Endodermal cell (in vitro differentiated cells): Measurements from ENCODE around the gene LMF2. TPM values are rescaled to one million over a fixed set of nuclear protein-coding genes. Genes with fewer than 3 reads are reported as not detected.
A peak's percentile ranks its signal among the peaks of the same experiment; 100 is the strongest.

ENCODE experiments used
- DNase-seq: peaks from one replicate; pipeline ENCODE4 v3.0.0-alpha.2; 2017
- H3K27ac ChIP-seq: 2 replicates; pipeline ENCODE4 v1.5.1; 2013; ENCODE audit warnings: mild to moderate bottlenecking, low read depth, low read length, moderate library complexity
- H3K27me3 ChIP-seq: 2 replicates; pipeline ENCODE4 v1.6.1; 2013; ENCODE audit warnings: mild to moderate bottlenecking, low read length, moderate library complexity; ENCODE audit not compliant: insufficient read depth, control insufficient read depth, poor library complexity, severe bottlenecking
- H3K36me3 ChIP-seq: 2 replicates; pipeline ENCODE4 v1.7.0; 2013; ENCODE audit warnings: mild to moderate bottlenecking, low read length, moderate library complexity; ENCODE audit not compliant: control insufficient read depth, insufficient read depth
- H3K4me1 ChIP-seq: one replicate; pipeline ENCODE4 v1.7.0; 2013; ENCODE audit warnings: low read length; ENCODE audit not compliant: control insufficient read depth, insufficient read depth
- H3K4me3 ChIP-seq: 2 replicates; pipeline ENCODE4 v1.5.1; 2013; ENCODE audit warnings: mild to moderate bottlenecking, low read length, moderate library complexity
- H3K9ac ChIP-seq: 2 replicates; pipeline ENCODE4 v1.6.1; 2013; ENCODE audit warnings: mild to moderate bottlenecking, low read length, moderate library complexity; ENCODE audit not compliant: poor library complexity, severe bottlenecking; ENCODE audit errors: extremely low read depth
- H3K9me3 ChIP-seq: 2 replicates; pipeline ENCODE4 v1.6.1; 2013; ENCODE audit warnings: mild to moderate bottlenecking, low read length, moderate library complexity; ENCODE audit not compliant: control insufficient read depth
- H3K27ac Mint-ChIP-seq: 2 replicates; pipeline ENCODE4 v1.8.0; 2020; ENCODE audit warnings: mixed read lengths
- H3K27me3 Mint-ChIP-seq: 2 replicates; pipeline ENCODE4 v1.8.0; 2021; ENCODE audit warnings: mild to moderate bottlenecking, mixed read lengths; ENCODE audit not compliant: insufficient read depth
- H3K36me3 Mint-ChIP-seq: 2 replicates; pipeline ENCODE4 v1.8.0; 2020; ENCODE audit warnings: low read depth, mixed read lengths
- H3K4me1 Mint-ChIP-seq: 2 replicates; pipeline ENCODE4 v1.8.0; 2020; ENCODE audit warnings: mixed read lengths
- H3K4me3 Mint-ChIP-seq: 2 replicates; pipeline ENCODE4 v1.8.0; 2020; ENCODE audit warnings: mild to moderate bottlenecking, moderate library complexity, mixed read lengths
- H3K9me3 Mint-ChIP-seq: 2 replicates; pipeline ENCODE4 v1.8.0; 2020; ENCODE audit warnings: mild to moderate bottlenecking, mixed read lengths
- WGBS, 2 experiments: methylation state at CpG; one replicate each; pipeline versions ENCODE4 v1.1.5 to v1.1.7; 2013; ENCODE audit warnings: missing lambda C conversion rate in 2 of 2, mixed read lengths in 1 of 2; ENCODE audit not compliant: insufficient coverage in 1 of 2, insufficient read length in 1 of 2; 5-methylcytosine and 5-hydroxymethylcytosine counted together
- total RNA-seq, 2 donors: library from RNA; stranded (reverse); fragmentation: NEBNext Ultra II Directional in 1 of 2; extraction: Animal tissue kit (Norgen Biotek cat#: 25700) in 1 of 2; gene quantifications; 2 replicates in 1 of 2; 3 replicates in 1 of 2; pipeline ENCODE4 v1.2.1, GENCODE V29; 2021
- TF ChIP-seq, protein P1 (sequence below): fragments of 200-600 bp; sonication (generic); conservative IDR thresholded peaks from 2 replicates; pipeline ENCODE4 v1.5.0; 2021; ENCODE audit warnings: antibody characterized with exemption, mild to moderate bottlenecking

Gene LMF2
- total RNA-seq, 2 donors from 2014 or later: 58.8 to 65.2 TPM

DNA sequence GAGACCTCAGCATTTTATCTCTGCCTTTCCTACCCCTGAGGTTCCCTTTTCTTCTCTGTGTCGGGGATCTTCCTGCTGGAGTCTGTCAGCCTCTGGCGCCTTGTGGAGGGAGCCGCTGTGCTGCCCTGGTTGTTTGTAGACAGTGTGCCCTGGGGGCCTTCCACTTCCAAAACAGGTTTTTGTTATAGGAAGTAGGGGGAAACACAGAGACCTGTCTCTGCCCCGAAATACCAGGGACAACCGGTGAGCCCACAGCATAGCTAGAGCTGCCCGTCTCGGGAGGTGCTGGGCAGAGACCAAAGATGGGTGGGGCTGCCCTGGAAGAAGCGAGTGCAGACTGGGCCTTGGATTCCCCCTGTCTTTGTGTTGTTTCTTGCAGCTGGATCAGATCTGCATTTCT is 8.6 kb upstream of the LMF2 start:
- H3K27ac ChIP-seq: no peak overlapping the region
- no peak overlapping the region for H3K9ac ChIP-seq
- Mint-ChIP-seq H3K4me1 (no peaks in the 10 kb centered on the region), H3K4me3 (no peak overlapping the region), H3K27ac (no peak overlapping the region), H3K27me3 (no peaks in the 10 kb centered on the region), H3K9me3 (no peaks in the 10 kb centered on the region), H3K36me3 (peaks cover 37% of the 10 kb centered on the region)
- H3K9me3 ChIP-seq: no peaks in the 10 kb centered on the region
- TF ChIP-seq, protein P1, sequence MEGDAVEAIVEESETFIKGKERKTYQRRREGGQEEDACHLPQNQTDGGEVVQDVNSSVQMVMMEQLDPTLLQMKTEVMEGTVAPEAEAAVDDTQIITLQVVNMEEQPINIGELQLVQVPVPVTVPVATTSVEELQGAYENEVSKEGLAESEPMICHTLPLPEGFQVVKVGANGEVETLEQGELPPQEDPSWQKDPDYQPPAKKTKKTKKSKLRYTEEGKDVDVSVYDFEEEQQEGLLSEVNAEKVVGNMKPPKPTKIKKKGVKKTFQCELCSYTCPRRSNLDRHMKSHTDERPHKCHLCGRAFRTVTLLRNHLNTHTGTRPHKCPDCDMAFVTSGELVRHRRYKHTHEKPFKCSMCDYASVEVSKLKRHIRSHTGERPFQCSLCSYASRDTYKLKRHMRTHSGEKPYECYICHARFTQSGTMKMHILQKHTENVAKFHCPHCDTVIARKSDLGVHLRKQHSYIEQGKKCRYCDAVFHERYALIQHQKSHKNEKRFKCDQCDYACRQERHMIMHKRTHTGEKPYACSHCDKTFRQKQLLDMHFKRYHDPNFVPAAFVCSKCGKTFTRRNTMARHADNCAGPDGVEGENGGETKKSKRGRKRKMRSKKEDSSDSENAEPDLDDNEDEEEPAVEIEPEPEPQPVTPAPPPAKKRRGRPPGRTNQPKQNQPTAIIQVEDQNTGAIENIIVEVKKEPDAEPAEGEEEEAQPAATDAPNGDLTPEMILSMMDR: no peak
- H3K4me1 ChIP-seq: no peaks in the 10 kb centered on the region
- DNase-seq: no peak
- 94 to 100% methylated on average over 2 to 8 of the region's 8 CpGs for WGBS, 2 experiments
- H3K27me3 ChIP-seq: no peaks in the 10 kb centered on the region
- no peak overlapping the region for H3K4me3 ChIP-seq
- peaks cover 23% of the 10 kb centered on the region for H3K36me3 ChIP-seq

DNA sequence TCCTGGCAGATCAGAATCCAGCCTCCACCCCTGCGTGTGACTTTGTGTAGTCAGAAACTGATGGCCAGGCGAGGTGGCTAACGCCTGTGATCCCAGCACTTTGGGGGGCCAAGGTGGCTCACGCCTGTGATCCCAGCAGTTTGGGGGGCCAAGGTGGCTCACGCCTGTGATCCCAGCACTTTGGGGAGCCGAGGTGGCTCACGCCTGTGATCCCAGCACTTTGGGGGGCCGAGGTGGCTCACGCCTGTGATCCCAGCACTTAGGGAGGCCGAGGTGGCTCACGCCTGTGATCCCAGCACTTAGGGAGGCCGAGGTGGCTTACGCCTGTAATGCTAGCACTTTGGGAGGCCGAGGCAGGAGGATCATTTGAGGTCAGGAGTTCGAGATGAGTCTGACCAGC is 5.7 kb upstream of the LMF2 start:
- no peaks in the 10 kb centered on the region for H3K9me3 Mint-ChIP-seq
- 93 to 96% methylated on average over 9 to 15 of the region's 15 CpGs for WGBS, 2 experiments

DNA sequence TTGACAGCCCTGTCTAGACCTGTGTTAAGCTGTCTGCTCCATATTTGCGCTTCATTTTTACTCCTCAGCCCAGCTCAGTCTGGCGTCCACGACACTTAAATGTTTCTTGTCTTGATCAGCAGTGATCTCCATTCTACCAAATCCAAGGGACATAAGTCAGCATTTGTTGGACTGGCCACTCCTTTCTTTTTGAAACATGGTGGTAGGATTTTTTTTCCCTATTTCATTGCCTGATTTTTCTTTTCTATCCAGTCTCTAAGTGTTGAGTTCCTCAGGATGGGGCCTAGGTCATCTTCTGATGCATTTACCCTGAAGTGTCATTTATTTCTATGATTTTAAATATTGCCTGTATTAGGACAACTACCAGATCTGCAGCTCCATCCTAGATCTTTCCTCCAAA is 1.4 kb upstream of the LMF2 start:
- TF ChIP-seq, protein P1: no peak
- DNase-seq: no peak
- no peaks in the 10 kb centered on the region for H3K9me3 ChIP-seq
- 53 to 54% methylated on average over 3 of the region's 3 CpGs for WGBS, 2 experiments
- Mint-ChIP-seq H3K4me3 (peak overlapping the region; percentile 79), H3K27ac (peak overlapping the region; percentile 56), H3K9me3 (no peaks in the 10 kb centered on the region), H3K27me3 (no peaks in the 10 kb centered on the region), H3K36me3 (peaks cover 5% of the 10 kb centered on the region), H3K4me1 (peaks cover 8% of the 10 kb centered on the region)
- peaks cover 20% of the 10 kb centered on the region for H3K36me3 ChIP-seq
- H3K9ac ChIP-seq: peak overlapping the region; percentile 81
- H3K4me1 ChIP-seq: peaks cover 8% of the 10 kb centered on the region
- H3K27ac ChIP-seq: no peak overlapping the region
- H3K27me3 ChIP-seq: no peaks in the 10 kb centered on the region
- H3K4me3 ChIP-seq: peak overlapping the region; percentile 93

More for the DNA sequence above, 5.7 kb upstream of the LMF2 start:
- TF ChIP-seq, protein P1: no peak
- Mint-ChIP-seq H3K36me3 (peaks cover 24% of the 10 kb centered on the region), H3K4me3 (no peak overlapping the region), H3K27me3 (no peaks in the 10 kb centered on the region), H3K27ac (no peak overlapping the region), H3K4me1 (peaks cover 8% of the 10 kb centered on the region)
- no peak for DNase-seq
- Histone ChIP-seq H3K9me3 (no peaks in the 10 kb centered on the region), H3K27ac (no peak overlapping the region), H3K9ac (no peak overlapping the region), H3K4me1 (peaks cover 8% of the 10 kb centered on the region), H3K4me3 (no peak overlapping the region), H3K36me3 (peaks cover 12% of the 10 kb centered on the region), H3K27me3 (no peaks in the 10 kb centered on the region)
